Measurements from ENCODE around the gene SPINK1. TPM values are rescaled to one million over a fixed set of nuclear protein-coding genes. Genes with fewer than 3 reads are reported as not detected.

SPINK1 gene
- polyA plus RNA-seq, 1 donor (not counting 4 experiments of a cell fraction or from before 2014, with no cell fraction given), result 0.17 TPM

DNA sequence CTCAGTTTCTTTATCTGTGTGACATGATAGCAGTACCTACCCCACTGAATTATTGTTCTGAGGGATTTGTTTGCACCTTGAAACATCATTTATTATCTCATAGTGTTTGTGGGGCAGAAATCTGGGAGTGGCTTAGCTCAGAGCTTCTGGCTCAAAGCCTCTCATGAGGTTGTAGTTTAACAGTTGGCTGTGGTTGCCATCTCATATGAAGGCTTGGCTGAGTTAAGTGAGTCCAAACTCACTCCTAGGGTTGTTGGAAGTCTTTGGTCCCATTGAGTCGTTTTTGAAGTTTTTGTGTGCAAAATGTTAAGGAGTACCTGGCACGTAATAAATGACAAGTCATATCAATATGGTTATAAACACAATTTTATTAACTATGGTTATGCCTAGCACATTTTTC, 45.3 kb downstream of the SPINK1 start:
- H3K79me2 ChIP-seq (ENCODE audit: control insufficient read depth, insufficient read depth, low read length), result no peaks in the 10 kb centered on the region
- no peaks in the 10 kb centered on the region for H4K20me1 ChIP-seq (ENCODE audit: control insufficient read depth, extremely low read depth, insufficient read depth, low read length)
- DNase-seq (ENCODE audit: low read depth, low spot score) (no peak), FAIRE-seq (no peak)
- H2AFZ ChIP-seq (ENCODE audit: control insufficient read depth, low read length), result no peak overlapping the region
- TF ChIP-seq, protein P1, sequence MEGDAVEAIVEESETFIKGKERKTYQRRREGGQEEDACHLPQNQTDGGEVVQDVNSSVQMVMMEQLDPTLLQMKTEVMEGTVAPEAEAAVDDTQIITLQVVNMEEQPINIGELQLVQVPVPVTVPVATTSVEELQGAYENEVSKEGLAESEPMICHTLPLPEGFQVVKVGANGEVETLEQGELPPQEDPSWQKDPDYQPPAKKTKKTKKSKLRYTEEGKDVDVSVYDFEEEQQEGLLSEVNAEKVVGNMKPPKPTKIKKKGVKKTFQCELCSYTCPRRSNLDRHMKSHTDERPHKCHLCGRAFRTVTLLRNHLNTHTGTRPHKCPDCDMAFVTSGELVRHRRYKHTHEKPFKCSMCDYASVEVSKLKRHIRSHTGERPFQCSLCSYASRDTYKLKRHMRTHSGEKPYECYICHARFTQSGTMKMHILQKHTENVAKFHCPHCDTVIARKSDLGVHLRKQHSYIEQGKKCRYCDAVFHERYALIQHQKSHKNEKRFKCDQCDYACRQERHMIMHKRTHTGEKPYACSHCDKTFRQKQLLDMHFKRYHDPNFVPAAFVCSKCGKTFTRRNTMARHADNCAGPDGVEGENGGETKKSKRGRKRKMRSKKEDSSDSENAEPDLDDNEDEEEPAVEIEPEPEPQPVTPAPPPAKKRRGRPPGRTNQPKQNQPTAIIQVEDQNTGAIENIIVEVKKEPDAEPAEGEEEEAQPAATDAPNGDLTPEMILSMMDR (optimal IDR thresholded peaks at IDR 0.05 in 1 of 3, IDR thresholded peaks at IDR 0.05 in 1 of 3, conservative IDR thresholded peaks at IDR 0.05 in 1 of 3; ENCODE audit: extremely low read depth in 1 of 3, insufficient read depth in 2 of 3, low read length in 3 of 3), result no peak
- TF ChIP-seq EZH2 (IDR thresholded peaks at IDR 0.05; ENCODE audit: low read length), result no peak
- no peak overlapping the region for H3K9ac ChIP-seq (ENCODE audit: control insufficient read depth, extremely low read depth, insufficient read depth, low read length)
- H3K27ac ChIP-seq (ENCODE audit: control insufficient read depth, insufficient read depth, low read length), result no peak overlapping the region
- dilution Hi-C loops (cut with MboI; ENCODE audit: extremely low pct_ligation_motif_present, low sequenced_read_pairs), result no loop called here
- no peaks in the 10 kb centered on the region for H3K9me3 ChIP-seq (ENCODE audit: control insufficient read depth, low read depth, low read length)
- H3K9me1 ChIP-seq (ENCODE audit: control insufficient read depth, extremely low read depth, insufficient read depth, low read length), result no peaks in the 10 kb centered on the region
- no peaks in the 10 kb centered on the region for H3K27me3 ChIP-seq (ENCODE audit: control insufficient read depth, extremely low read depth, insufficient read depth, low read length)
- H3K4me3 ChIP-seq (ENCODE audit: control insufficient read depth in 2 of 3, extremely low read depth in 1 of 3, insufficient read depth in 2 of 3, low read depth in 1 of 3, low read length in 3 of 3), result no peak overlapping the region
- H3K36me3 ChIP-seq (ENCODE audit: control insufficient read depth in 2 of 2, extremely low read depth in 1 of 2, insufficient read depth in 2 of 2, low read length in 2 of 2), result no peaks in the 10 kb centered on the region
- no peaks in the 10 kb centered on the region for H3K4me1 ChIP-seq (ENCODE audit: control insufficient read depth, extremely low read depth, insufficient read depth, low read length)
- H3K4me2 ChIP-seq (ENCODE audit: control insufficient read depth, extremely low read depth, insufficient read depth, low read depth, low read length), result no peak overlapping the region

DNA sequence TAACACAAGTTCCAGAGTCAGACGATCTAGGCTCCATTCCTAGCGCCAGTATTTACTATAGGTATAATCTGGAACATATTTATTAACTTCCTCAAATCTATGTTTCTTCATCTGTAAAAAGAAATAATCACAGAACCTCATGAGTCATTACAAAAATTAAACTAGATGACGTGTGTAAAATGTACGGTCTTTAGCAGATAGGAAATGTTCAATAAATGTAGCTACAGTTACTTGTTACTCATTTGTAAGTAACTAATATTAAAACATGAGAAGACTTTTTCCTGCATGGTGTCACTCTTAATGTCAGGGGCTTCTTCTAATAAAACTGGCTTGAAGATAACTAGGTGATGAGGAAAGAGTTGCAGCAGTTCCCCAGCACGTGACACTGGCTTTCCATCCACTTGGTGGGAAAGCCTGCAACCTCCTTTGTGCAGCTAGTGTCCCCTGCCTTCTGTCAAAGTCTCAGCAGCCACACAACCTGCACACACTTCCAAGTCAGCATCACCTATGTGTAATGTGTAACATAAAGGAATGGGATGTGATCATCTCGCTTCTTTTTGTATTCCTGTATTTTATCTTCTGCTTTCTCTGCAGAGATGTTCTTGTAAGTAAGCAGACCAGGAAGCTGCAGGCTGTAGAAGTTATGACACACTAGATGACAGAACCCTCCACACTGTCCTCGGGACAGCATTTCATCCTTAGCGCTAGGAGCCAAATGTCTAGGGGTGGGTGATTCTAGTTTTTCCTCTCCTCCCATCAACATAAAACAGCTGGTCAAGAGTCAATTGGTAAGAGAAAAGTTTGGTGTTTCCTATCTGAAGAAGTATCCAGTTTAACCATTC, 47.1 kb downstream of the SPINK1 start:
- Histone ChIP-seq H3K27me3 (ENCODE audit: control insufficient read depth, extremely low read depth, insufficient read depth, low read length) (no peaks in the 10 kb centered on the region), H3K9me1 (ENCODE audit: control insufficient read depth, extremely low read depth, insufficient read depth, low read length) (no peaks in the 10 kb centered on the region), H3K36me3 (ENCODE audit: control insufficient read depth in 2 of 2, extremely low read depth in 1 of 2, insufficient read depth in 2 of 2, low read length in 2 of 2) (no peaks in the 10 kb centered on the region), H3K4me2 (ENCODE audit: control insufficient read depth, extremely low read depth, insufficient read depth, low read depth, low read length) (no peak overlapping the region), H2AFZ (ENCODE audit: control insufficient read depth, low read length) (no peak overlapping the region), H3K9me3 (ENCODE audit: control insufficient read depth, low read depth, low read length) (no peaks in the 10 kb centered on the region), H3K4me3 (ENCODE audit: control insufficient read depth in 2 of 3, extremely low read depth in 1 of 3, insufficient read depth in 2 of 3, low read depth in 1 of 3, low read length in 3 of 3) (no peak overlapping the region), H3K9ac (ENCODE audit: control insufficient read depth, extremely low read depth, insufficient read depth, low read length) (no peak overlapping the region), H3K79me2 (ENCODE audit: control insufficient read depth, insufficient read depth, low read length) (no peaks in the 10 kb centered on the region), H3K27ac (ENCODE audit: control insufficient read depth, insufficient read depth, low read length) (no peak overlapping the region), H3K4me1 (ENCODE audit: control insufficient read depth, extremely low read depth, insufficient read depth, low read length) (no peaks in the 10 kb centered on the region), H4K20me1 (ENCODE audit: control insufficient read depth, extremely low read depth, insufficient read depth, low read length) (no peaks in the 10 kb centered on the region)
- DNase-seq (ENCODE audit: low read depth, low spot score), result no peak
- no peak for TF ChIP-seq EZH2 (IDR thresholded peaks at IDR 0.05; ENCODE audit: low read length)
- TF ChIP-seq, protein P1 (optimal IDR thresholded peaks at IDR 0.05 in 1 of 3, IDR thresholded peaks at IDR 0.05 in 1 of 3, conservative IDR thresholded peaks at IDR 0.05 in 1 of 3; ENCODE audit: extremely low read depth in 1 of 3, insufficient read depth in 2 of 3, low read length in 3 of 3), result no peak
- dilution Hi-C loops (cut with MboI; ENCODE audit: extremely low pct_ligation_motif_present, low sequenced_read_pairs), result no loop called here
- no peak for FAIRE-seq
